WTC11 (cell line): ENCODE measurements around the gene RPS27A. TPM values are rescaled to one million over a fixed set of nuclear protein-coding genes. Genes with fewer than 3 reads are reported as not detected.
"Not testable (repeated sequence)": the region's sequence is repeated elsewhere in the genome, so short reads cannot be mapped to it uniquely, and the experiment has no call there.

Experiments
- ATAC-seq: fragments of 200-7000 bp; cut with Tn5 transposase; 2 replicates; pipeline ENCODE4 v1.10.0; 2021; ENCODE audit warnings: mild to moderate bottlenecking, moderate library complexity
- CTCF ChIA-PET: fragments of 300-600 bp; sonication (Branson Sonifier 250); formaldehyde crosslinking; loops from one replicate; lab custom pipeline; 2021; ENCODE audit warnings: antibody characterized with exemption; lab: Charles Lee
- POLR2A ChIA-PET: fragments of 350-600 bp; sonication (Branson Sonifier 250); formaldehyde crosslinking; loops from one replicate; lab custom pipeline; 2021; ENCODE audit warnings: antibody characterized with exemption; lab: Charles Lee
- DNase-seq: peaks from one replicate; pipeline ENCODE4 v3.0.0; 2021; ENCODE audit warnings: low spot score
- H3K27ac Mint-ChIP-seq: 2 replicates; pipeline ENCODE4 v1.8.0; 2021; ENCODE audit warnings: mixed read lengths
- H3K27me3 Mint-ChIP-seq: 2 replicates; pipeline ENCODE4 v1.8.0; 2021; ENCODE audit warnings: low read depth, mild to moderate bottlenecking, moderate library complexity, mixed read lengths
- H3K36me3 Mint-ChIP-seq: 2 replicates; pipeline ENCODE4 v1.8.0; 2021; ENCODE audit warnings: mixed read lengths
- H3K4me1 Mint-ChIP-seq: 2 replicates; pipeline ENCODE4 v1.8.0; 2022; ENCODE audit warnings: mixed read lengths
- H3K4me3 Mint-ChIP-seq: 2 replicates; pipeline ENCODE4 v1.8.0; 2021; ENCODE audit warnings: mild to moderate bottlenecking, moderate library complexity, mixed read lengths
- H3K9me3 Mint-ChIP-seq: 2 replicates; pipeline ENCODE4 v1.8.0; 2021; ENCODE audit warnings: mixed read lengths
- CDX4 ChIP-seq: fragments of 250-450 bp; sonication (Bioruptor Pico); IDR thresholded peaks from 2 replicates; pipeline ENCODE4 v1.9.0; 2021; ENCODE audit warnings: moderate library complexity, mild to moderate bottlenecking, inconsistent platforms, borderline replicate concordance
- CREB1 ChIP-seq: sonication (generic); formaldehyde crosslinking; IDR thresholded peaks from 2 replicates; pipeline ENCODE4 v1.8.0; 2023; ENCODE audit warnings: mild to moderate bottlenecking, missing genetic modification reagents
- CTCF ChIP-seq: fragments of 200-600 bp; IDR thresholded peaks from 2 replicates; pipeline ENCODE4 v1.8.0; 2022; ENCODE audit warnings: antibody characterized with exemption
- E2F5 ChIP-seq: sonication (generic); formaldehyde crosslinking; IDR thresholded peaks from 2 replicates; pipeline ENCODE4 v1.8.1; 2022; ENCODE audit warnings: mild to moderate bottlenecking, moderate library complexity, missing genetic modification reagents
- ELF4 ChIP-seq: sonication (generic); formaldehyde crosslinking; IDR thresholded peaks from 2 replicates; pipeline ENCODE4 v1.8.1; 2022; ENCODE audit warnings: low read depth, mild to moderate bottlenecking, moderate library complexity, missing genetic modification reagents
- KAT7 ChIP-seq: sonication (generic); formaldehyde crosslinking; IDR thresholded peaks from 2 replicates; pipeline ENCODE4 v1.8.1; 2023; ENCODE audit warnings: missing genetic modification reagents, mild to moderate bottlenecking, borderline replicate concordance
- NR3C1 ChIP-seq: sonication (generic); formaldehyde crosslinking; conservative IDR thresholded peaks from 2 replicates; pipeline ENCODE4 v1.8.1; 2023; ENCODE audit warnings: low read depth, mild to moderate bottlenecking, missing genetic modification reagents
- RORB ChIP-seq: fragments of 250-450 bp; sonication (Bioruptor Pico); IDR thresholded peaks from 2 replicates; pipeline ENCODE4 v1.9.0; 2021; ENCODE audit warnings: mild to moderate bottlenecking
- SMAD4 ChIP-seq: sonication (generic); formaldehyde crosslinking; IDR thresholded peaks from 2 replicates; pipeline ENCODE4 v1.8.0; 2022; ENCODE audit warnings: mild to moderate bottlenecking, missing genetic modification reagents
- TEAD1 ChIP-seq: sonication (generic); formaldehyde crosslinking; IDR thresholded peaks from 2 replicates; pipeline ENCODE4 v1.8.0; 2022; ENCODE audit warnings: mild to moderate bottlenecking, missing genetic modification reagents
- ZNF232 ChIP-seq: sonication (generic); formaldehyde crosslinking; IDR thresholded peaks from 2 replicates; pipeline ENCODE4 v1.8.0; 2022; ENCODE audit warnings: mild to moderate bottlenecking, missing genetic modification reagents
- total RNA-seq: library from RNA; stranded (reverse); gene quantifications from 3 replicates; pipeline ENCODE4 v1.2.3, GENCODE V29; 2021
- TF ChIP-seq, protein P1 (sequence below): sonication (generic); formaldehyde crosslinking; IDR thresholded peaks from 2 replicates; pipeline ENCODE4 v1.8.1; 2023; ENCODE audit warnings: mild to moderate bottlenecking, missing genetic modification reagents, borderline replicate concordance
- TF ChIP-seq, protein P2 (sequence below): sonication (generic); formaldehyde crosslinking; IDR thresholded peaks from 2 replicates; pipeline ENCODE4 v1.8.1; 2023; ENCODE audit warnings: mild to moderate bottlenecking, missing genetic modification reagents
- TF ChIP-seq, protein P3 (sequence below): sonication (generic); formaldehyde crosslinking; IDR thresholded peaks from 2 replicates; pipeline ENCODE4 v1.8.0; 2023; ENCODE audit warnings: mild to moderate bottlenecking, missing genetic modification reagents
- TF ChIP-seq, protein P4 (sequence below): sonication (generic); formaldehyde crosslinking; IDR thresholded peaks from 2 replicates; pipeline ENCODE4 v1.8.1; 2022; ENCODE audit warnings: missing genetic modification reagents, borderline replicate concordance

The RPS27A gene
- total RNA-seq, 1 experiment from 2014 or later: 1,424 TPM

GRCh38 chr2:55268907-55269644, 36.6 kb downstream of the RPS27A start, which contains the start of gene MTIF2 (continued):
- TF ChIP-seq ELF4 (CRISPR knock-in tag) (no peak), KAT7 (CRISPR knock-in tag) (0 out of 2 replicates have a peak, but pooled peaks have one; percentile 21), E2F5 (peak; percentile 75; the same call in 1 of the 2 replicates), CREB1 (CRISPR knock-in tag) (0 out of 2 replicates have a peak, but pooled peaks have one; percentile 86), TEAD1 (CRISPR knock-in tag) (peak; percentile 92), CDX4 (CRISPR knock-in tag) (no peak), ZNF232 (CRISPR knock-in tag) (0 out of 2 replicates have a peak, but pooled peaks have one; percentile 47), SMAD4 (CRISPR knock-in tag) (peak; percentile 38; the same call in 1 of the 2 replicates), CTCF (no peak)
- TF ChIP-seq, protein P1, sequence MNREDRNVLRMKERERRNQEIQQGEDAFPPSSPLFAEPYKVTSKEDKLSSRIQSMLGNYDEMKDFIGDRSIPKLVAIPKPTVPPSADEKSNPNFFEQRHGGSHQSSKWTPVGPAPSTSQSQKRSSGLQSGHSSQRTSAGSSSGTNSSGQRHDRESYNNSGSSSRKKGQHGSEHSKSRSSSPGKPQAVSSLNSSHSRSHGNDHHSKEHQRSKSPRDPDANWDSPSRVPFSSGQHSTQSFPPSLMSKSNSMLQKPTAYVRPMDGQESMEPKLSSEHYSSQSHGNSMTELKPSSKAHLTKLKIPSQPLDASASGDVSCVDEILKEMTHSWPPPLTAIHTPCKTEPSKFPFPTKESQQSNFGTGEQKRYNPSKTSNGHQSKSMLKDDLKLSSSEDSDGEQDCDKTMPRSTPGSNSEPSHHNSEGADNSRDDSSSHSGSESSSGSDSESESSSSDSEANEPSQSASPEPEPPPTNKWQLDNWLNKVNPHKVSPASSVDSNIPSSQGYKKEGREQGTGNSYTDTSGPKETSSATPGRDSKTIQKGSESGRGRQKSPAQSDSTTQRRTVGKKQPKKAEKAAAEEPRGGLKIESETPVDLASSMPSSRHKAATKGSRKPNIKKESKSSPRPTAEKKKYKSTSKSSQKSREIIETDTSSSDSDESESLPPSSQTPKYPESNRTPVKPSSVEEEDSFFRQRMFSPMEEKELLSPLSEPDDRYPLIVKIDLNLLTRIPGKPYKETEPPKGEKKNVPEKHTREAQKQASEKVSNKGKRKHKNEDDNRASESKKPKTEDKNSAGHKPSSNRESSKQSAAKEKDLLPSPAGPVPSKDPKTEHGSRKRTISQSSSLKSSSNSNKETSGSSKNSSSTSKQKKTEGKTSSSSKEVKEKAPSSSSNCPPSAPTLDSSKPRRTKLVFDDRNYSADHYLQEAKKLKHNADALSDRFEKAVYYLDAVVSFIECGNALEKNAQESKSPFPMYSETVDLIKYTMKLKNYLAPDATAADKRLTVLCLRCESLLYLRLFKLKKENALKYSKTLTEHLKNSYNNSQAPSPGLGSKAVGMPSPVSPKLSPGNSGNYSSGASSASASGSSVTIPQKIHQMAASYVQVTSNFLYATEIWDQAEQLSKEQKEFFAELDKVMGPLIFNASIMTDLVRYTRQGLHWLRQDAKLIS (CRISPR knock-in tag): peak; percentile 60; the same call in 1 of the 2 replicates
- TF ChIP-seq, protein P2, sequence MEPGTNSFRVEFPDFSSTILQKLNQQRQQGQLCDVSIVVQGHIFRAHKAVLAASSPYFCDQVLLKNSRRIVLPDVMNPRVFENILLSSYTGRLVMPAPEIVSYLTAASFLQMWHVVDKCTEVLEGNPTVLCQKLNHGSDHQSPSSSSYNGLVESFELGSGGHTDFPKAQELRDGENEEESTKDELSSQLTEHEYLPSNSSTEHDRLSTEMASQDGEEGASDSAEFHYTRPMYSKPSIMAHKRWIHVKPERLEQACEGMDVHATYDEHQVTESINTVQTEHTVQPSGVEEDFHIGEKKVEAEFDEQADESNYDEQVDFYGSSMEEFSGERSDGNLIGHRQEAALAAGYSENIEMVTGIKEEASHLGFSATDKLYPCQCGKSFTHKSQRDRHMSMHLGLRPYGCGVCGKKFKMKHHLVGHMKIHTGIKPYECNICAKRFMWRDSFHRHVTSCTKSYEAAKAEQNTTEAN (CRISPR knock-in tag): peak; percentile 91
- TF ChIP-seq, protein P3, sequence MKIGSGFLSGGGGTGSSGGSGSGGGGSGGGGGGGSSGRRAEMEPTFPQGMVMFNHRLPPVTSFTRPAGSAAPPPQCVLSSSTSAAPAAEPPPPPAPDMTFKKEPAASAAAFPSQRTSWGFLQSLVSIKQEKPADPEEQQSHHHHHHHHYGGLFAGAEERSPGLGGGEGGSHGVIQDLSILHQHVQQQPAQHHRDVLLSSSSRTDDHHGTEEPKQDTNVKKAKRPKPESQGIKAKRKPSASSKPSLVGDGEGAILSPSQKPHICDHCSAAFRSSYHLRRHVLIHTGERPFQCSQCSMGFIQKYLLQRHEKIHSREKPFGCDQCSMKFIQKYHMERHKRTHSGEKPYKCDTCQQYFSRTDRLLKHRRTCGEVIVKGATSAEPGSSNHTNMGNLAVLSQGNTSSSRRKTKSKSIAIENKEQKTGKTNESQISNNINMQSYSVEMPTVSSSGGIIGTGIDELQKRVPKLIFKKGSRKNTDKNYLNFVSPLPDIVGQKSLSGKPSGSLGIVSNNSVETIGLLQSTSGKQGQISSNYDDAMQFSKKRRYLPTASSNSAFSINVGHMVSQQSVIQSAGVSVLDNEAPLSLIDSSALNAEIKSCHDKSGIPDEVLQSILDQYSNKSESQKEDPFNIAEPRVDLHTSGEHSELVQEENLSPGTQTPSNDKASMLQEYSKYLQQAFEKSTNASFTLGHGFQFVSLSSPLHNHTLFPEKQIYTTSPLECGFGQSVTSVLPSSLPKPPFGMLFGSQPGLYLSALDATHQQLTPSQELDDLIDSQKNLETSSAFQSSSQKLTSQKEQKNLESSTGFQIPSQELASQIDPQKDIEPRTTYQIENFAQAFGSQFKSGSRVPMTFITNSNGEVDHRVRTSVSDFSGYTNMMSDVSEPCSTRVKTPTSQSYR (CRISPR knock-in tag): peak; percentile 81; the same call in 1 of the 2 replicates

- ChIA-PET CTCF (no interaction called here), POLR2A (no interaction called here)
- Mint-ChIP-seq H3K4me1 (peaks cover 10% of the 10 kb centered on the region; the same call in 1 of the 2 replicates), H3K27me3 (no peaks in the 10 kb centered on the region), H3K9me3 (no peaks in the 10 kb centered on the region), H3K36me3 (peaks cover 6% of the 10 kb centered on the region; the same call in 1 of the 2 replicates), H3K4me3 (peak overlapping the region; percentile 95), H3K27ac (peak overlapping the region; percentile 85)
- 0 out of 2 replicates have a peak, but pooled peaks have one; percentile 6 for ATAC-seq
- DNase-seq: no peak
- TF ChIP-seq NR3C1 (CRISPR knock-in tag) (no peak), RORB (no peak)
- TF ChIP-seq, protein P4, sequence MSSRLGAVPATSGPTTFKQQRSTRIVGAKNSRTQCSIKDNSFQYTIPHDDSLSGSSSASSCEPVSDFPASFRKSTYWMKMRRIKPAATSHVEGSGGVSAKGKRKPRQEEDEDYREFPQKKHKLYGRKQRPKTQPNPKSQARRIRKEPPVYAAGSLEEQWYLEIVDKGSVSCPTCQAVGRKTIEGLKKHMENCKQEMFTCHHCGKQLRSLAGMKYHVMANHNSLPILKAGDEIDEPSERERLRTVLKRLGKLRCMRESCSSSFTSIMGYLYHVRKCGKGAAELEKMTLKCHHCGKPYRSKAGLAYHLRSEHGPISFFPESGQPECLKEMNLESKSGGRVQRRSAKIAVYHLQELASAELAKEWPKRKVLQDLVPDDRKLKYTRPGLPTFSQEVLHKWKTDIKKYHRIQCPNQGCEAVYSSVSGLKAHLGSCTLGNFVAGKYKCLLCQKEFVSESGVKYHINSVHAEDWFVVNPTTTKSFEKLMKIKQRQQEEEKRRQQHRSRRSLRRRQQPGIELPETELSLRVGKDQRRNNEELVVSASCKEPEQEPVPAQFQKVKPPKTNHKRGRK (CRISPR knock-in tag): peak; percentile 50; the same call in 1 of the 2 replicates
Measured at GRCh38 chr2:55269645-55269990, 37.1 kb downstream of the RPS27A start.

- H3K36me3 Mint-ChIP-seq, POLR2A ChIA-PET, H3K27me3 Mint-ChIP-seq, H3K9me3 Mint-ChIP-seq, DNase-seq, H3K27ac Mint-ChIP-seq, CTCF ChIA-PET, H3K4me3 Mint-ChIP-seq, ATAC-seq: not testable (repeated sequence)
- H3K4me1 Mint-ChIP-seq: peaks cover 21% of the 10 kb centered on the region
Measured at GRCh38 chr2:55274346-55274745, 41.9 kb downstream of the RPS27A start.
